SW480 (cell line): ENCODE results near the gene RPL36A.

Experiments used
- DNase-seq: peaks from one replicate; pipeline ENCODE4 v3.0.0-alpha.2; 2016; ENCODE audit warnings: low spot score

Gene RPL36A

DNA sequence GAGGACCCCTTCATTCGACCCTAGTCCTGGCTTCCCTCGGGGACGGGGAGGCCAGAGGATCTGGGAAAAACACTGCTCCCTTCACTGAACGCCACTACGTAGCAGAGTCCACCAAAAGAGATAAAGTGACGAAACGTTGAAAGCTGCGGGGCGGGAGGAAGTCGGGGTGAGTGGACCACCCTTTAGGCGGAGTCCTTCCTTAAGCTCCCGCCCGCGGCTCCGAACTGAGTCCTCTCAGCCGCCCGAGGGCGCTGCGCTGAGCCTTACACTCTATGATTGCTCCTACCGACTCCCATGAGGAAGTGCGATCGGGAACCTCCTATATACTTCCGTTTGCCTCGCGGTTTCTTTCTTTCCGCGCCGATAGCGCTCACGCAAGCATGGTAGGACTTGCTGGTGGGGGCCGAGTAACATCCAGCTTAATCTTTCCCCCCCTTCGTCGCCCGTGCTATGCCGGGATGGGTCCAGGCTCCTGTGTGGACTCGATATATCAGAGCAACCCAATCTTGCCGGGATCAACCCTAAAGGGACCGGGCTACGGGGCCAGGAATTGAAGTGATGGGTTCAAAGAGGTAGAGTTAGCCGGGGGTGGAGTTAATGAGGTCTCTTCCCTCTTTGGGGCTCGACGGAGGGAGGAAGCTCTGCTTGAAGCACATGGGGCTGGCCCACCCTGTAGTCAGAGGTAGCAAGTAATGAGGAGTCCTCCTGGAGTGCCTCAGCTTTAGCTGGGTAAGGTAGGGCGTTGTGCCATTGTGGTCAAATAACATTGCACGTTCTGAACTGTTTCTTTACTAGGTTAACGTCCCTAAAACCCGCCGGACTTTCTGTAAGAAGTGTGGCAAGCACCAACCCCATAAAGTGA, at the start of gene RPL36A:
Gene RPL36A, plus strand, starts transcription at position 348 of the 862 bp plus-strand sequence. Its CDS starts 33 bp downstream, at position 381.
- DNase-seq, result peak; percentile 93

DNA sequence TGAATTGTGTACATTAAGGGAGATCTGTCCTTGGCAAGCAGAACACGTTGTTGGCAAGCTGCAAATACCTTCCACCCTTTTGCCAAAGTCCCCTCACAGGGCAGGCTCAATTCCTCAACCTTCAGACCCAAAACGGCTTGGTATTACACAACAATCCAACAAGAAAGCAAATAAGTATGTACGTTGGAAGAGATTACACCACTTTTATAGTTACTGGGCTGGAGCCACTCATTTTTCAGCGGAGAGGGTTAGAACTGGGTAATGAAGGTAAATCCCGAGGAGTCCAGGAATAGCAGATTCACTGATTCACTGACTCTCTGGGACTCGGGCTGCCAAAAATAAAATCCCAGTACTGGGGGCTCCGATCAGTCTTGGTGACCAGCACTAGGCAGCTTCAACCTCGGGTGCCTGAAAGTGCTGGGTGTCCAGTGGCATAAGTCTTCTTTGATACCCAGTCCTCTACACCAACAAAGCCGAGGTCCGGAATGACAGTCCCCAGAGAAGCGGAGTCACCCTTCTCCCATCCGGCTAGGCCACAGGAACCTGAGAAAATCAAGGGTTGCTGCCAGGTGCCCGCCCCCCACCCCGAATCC, 42.9 kb upstream of the RPL36A start:
- DNase-seq, result peak; percentile 3

DNA sequence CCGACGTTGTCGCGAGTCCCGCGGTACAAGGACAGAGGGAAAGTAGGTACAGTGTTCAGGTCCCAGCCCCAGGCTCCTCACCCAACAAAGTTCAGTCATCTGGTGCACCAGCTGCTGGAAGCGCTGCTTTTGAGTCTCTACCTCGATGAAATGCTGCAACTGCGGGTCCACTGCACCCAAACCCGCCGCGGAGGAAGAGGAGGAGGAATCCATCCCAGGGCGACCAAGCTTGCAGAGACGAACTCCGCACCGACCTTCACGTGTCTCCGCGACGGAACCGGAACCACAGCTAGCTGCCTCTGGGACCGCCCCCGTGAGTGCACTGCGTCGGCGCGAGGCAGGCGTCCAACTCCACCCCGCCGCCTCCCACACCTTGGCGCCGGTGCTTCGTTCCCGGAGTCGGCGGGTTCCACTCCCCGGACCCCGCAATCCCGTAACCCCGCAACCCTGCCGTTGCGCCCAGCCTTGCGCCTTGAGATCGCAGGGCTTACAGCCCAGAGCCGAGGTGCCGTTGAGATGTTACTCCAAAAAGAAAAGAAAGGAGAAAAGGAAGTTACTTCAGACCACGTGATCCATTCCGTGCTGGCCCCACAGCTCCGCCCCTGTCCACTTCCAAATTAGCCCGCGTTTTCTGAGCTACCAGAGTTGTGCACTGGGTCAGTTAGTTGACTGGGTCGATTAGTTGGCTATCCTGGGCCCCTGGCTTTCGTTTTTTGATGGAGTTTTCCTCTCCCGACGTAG, 42.2 kb upstream of the RPL36A start, which contains the start of gene TIMM8A:
Gene TIMM8A, minus strand, starts transcription at position 291 of the 741 bp plus-strand sequence. Its CDS starts 78 bp downstream, at position 213.
- peak; percentile 70 for DNase-seq

DNA sequence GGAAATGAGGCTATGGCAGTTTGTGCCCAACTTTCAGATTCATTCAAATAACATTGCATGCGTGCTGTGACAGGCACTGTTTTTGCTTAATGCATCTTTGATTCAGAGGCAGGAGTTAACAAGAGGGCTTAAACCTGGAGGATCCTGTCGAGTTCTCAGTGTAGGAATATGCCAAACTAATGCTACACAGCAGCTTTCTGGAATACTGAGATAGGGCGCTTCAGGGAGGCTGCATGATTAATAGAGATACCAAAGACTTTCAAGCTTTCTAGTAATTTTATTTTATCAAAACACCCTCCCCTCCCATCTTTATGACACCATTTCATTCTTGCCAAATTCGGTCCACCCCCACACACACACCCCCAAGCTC, 41.6 kb upstream of the RPL36A start:
- DNase-seq, result no peak

- peak; percentile 10 for DNase-seq
Observed at GRCh38 chrX:101357166-101357795, 33.5 kb upstream of the RPL36A start.

GRCh38 chrX:101359966-101360365, 30.8 kb upstream of the RPL36A start:
- no peak for DNase-seq

GRCh38 chrX:101360390-101360789, 30.4 kb upstream of the RPL36A start:
- DNase-seq, result no peak

GRCh38 chrX:101362116-101362515, 28.7 kb upstream of the RPL36A start:
- DNase-seq, result no peak

DNA sequence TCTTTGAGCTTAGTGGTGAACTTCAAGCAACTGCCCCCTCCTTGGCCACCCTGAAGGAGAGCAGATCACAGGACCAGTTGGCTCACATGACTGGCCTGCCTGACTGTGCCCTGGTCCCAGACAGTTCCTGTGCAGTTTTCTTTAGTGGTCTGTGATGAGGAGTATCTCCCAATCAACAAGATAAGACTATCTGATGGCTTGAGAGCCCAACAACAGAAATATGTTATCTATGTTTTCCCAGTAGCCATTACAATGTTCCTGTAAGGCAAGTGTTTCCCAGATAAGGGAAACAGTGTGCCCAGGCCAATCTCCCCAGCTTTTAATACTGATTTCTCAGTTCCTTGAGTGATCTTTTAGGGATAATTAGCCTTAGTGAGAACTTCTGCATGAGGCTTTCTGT, 28.1 kb upstream of the RPL36A start:
- no peak for DNase-seq

GRCh38 chrX:101365301-101365795, 25.5 kb upstream of the RPL36A start:
- DNase-seq, result no peak

DNA sequence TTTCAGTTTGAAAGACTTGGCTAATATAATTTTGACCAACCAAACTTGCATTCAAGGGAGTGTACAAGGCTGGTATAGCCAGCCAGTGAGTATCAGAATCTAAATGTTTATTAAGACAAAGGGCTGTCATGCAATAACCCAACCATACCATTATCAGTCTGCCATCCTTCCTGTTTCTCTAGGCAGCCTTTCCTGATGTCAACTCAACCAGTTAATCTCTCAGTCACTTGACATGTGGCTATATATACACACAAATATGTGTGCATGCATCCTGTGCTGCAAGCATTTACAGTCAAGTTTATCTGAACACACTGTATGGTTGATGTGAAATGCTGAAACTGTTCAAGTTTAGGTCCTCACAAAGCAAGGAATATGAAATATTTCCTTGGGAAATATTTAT, 22.0 kb upstream of the RPL36A start:
- DNase-seq, result no peak

DNA sequence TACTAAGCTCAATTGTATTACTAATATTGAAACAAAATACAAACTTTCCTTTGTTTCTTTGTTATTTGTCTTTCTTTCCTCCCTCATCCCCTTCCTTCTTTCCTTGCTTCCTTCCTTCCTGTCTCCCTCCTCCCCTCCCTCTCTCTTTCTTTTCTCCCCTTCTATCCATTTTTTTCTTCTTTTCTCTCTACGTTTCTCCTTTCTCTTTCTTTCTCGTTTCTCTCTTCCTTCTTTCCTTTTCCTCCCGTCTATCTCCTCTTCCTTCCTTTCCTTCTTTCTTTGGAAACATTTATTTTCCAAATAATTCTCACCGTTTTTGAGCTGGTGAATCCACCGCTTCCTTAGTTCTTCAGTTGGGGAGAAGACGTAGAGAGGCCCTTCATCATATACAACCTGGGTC, 21.1 kb upstream of the RPL36A start:
- DNase-seq, result no peak

DNA sequence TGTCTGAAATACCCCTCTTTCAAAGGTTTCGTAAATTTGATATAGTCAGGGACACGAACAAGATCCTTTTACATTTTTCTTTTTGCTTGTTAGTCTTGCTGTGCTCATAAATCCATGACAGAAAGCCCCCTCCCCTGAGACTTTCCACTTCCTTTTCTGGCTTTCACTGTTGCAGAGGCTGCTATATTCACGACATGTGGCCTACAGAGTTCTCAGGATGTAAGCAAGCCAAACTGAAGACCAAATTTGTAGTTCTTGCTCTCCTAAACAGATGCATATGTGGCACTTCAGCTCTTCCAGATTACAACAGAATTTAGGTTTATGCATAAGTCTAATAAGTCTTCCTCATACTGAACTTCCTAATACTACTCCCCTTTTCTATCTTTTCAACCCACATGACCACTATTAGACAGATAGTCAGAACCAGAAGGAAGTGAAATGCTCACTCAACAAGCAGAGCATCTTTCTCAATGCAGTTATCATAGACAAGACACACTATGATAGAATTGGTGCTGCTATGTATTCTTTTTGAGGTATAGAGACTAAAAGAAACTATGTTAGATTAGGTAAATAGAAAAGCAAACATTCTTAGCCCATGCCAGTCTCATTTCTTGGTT, 19.8 kb upstream of the RPL36A start:
- no peak for DNase-seq

GRCh38 chrX:101377547-101377946, 13.3 kb upstream of the RPL36A start:
- DNase-seq, result no peak

DNA sequence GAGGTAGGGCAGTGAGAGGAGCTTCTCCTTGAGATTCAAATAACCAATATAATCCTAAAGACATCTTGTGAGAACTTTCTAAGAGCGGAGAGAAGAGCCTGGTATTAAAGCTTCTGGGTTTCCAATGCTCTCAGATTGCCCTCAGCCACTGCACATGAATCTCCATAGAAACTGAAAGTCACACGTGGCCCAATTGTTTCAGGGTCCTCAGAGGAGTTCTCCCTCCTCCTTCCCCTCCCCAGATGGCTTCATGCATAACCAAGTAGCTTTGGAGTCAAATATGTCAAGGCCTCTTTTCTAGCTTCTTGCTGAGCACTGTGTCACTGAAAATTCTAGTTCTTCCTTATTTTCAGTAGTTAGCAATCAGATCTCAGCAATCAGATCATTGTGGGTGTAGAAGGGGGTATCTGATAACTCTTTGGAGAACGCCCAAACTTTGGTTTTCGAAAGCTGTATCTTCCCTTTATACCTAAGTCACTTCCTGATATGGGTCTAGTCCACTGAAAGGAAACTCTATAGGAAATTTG, 7.1 kb upstream of the RPL36A start:
- no peak for DNase-seq

DNA sequence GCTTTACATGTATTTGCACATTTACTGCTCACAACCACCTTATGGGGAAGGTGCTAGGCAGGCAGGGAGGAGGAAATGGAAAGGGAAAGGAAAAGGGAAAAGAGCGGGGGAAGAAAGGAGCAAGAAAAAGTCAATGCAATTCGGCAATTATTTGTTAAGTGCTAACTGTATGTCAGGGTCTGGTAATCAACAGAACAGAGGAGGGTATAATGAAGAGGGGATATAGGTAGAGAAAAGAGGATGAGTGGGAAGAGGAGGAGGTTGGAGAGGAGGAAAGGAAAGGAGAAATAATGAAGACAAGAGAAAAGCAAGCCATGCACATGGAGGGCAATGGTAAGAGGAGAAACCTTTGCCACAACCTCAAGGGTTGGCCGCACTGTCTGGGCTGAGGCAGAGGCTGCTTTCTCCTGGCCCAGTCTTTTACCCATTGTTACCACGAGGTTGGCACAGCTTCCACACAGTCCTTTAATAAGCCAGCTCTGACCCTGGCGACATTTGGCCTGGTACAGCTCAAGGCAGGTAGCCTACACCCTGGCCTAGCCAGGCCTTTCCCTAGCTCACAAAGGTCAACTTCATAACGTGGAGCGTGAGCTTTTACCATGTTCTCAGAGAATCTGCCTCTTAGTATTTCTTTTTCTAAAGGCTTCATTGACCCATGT, 5.7 kb upstream of the RPL36A start:
- DNase-seq, result no peak

DNA sequence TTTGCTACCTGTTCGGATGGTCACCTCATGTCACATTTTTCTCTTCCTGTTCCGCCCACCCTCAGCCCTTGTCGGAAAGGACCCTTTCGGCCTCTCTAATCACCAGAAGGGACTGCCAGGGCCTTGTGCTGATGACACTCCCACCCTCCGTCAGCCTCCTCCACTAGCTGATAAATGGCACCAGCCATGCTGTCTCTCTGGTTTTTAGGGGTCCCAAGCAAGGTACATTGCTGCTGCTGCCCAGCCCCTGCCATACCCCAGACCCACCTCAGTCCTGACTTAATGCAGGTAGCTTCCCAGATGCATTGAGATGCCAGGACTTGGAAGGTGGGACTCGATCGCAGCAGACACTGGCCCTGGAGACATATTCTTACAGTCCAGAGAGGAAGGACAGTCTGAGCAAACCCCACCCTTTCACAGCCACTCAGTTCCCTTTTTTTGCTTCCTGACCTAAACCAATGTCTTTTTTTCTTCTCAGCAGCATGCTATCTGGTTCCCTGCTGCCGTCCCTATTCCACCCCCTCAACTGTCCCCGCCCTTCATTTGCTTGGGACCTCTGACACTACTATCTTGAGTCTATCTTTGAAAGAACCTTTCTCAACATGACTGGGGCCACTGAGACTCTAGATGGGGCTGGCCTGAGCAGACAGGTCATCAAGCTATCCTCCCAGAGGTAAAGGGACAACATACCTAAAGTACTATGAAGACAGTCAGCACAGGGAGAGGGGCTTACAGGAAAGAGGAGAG, 4.8 kb upstream of the RPL36A start, which contains the start of gene BTK:
Gene BTK, minus strand, starts transcription at position 397 of the 747 bp plus-strand sequence. CDS start 10,907 bp downstream, outside the sequence.
- DNase-seq, result no peak

DNA sequence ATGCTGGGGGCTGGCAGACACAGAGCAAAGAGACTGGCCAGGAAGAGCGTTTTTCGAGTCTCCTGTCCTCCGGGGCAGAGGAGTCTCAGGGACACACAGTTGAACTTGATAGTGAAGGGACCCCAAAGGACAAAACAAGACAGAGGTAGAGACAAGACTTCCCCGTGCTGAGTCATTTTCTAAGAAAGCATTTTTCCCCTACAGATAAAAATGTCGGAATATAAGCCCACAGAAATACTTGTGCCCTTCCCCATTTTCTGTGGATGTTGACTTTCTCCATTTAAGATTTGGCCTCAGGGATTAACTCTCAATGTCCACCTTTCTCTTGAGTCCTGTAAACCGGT, 4.3 kb upstream of the RPL36A start:
- no peak for DNase-seq

DNA sequence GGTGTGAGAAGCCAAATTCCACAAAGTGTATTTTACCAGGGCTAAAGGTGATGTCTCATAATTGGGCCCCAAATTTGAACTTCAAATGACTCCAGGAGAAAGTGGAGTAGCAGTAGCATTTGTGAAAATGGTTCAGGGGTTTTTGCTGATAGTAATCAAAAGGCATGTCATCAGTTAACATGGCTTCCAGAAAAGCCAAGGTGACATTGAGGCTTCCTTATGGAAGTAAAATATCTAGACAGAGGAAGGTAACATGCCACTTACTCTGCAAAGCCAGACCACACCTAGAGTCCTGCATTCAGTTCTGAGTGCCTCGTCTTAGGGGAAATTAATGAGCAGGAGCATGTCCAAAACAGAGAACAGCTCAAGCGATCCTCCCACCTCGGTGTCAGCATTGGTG, 2.2 kb upstream of the RPL36A start:
- DNase-seq, result no peak

- no peak for DNase-seq
Observed at GRCh38 chrX:101391831-101392230, 1.0 kb downstream of the RPL36A start.
